SK-N-SH treated with all-trans-retinoic acid at 6 μM for 48 hours (cell line): ENCODE data around the gene ZNF692.

Experiments
- ZFP3 ChIP-seq: fragments of 250-450 bp; sonication (Bioruptor Pico); IDR thresholded peaks from 2 replicates; pipeline ENCODE4 v1.5.0; 2020; ENCODE audit warnings: mild to moderate bottlenecking, moderate library complexity
- TF ChIP-seq, protein P1 (sequence below): fragments of 250-450 bp; sonication (Bioruptor Pico); IDR thresholded peaks from 2 replicates; pipeline ENCODE4 v1.8.0; 2020; ENCODE audit warnings: mild to moderate bottlenecking, moderate library complexity, borderline replicate concordance
- TF ChIP-seq, protein P2 (sequence below): fragments of 250-450 bp; sonication (Bioruptor Pico); IDR thresholded peaks from 2 replicates; pipeline ENCODE4 v1.5.1; 2021; ENCODE audit warnings: mild to moderate bottlenecking, moderate library complexity

DNA sequence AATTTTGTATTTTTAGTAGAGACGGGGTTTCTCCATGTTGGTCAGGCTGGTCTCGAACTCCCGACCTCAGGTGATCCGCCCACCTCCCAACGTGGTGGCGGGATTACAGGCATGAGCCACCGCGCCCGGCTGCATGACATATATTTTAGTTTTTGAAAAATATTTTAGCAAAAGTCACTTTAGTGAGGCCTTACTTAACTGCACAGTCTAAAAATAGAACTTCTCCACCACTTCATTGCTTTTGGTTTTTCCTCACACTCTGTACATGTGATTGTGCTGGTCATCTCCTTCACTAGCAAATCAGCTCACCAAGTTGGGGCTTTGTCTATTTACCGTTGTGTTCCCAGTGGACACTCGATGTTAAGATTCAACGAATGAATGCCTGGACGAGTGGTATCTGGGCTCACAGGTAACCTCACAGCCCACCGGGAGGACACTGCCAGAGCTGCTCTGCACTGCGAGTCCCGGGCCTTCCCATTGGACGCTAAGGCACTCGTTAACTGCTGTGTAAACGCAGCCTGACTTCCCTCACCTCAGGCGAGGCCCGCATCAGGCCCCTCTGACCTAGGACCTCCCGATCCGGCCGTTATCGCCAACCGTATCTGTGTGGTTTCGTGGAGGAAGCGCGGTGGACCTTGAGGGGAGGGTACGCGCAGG is 14.0 kb upstream of the ZNF692 start:
- TF ChIP-seq, protein P1, sequence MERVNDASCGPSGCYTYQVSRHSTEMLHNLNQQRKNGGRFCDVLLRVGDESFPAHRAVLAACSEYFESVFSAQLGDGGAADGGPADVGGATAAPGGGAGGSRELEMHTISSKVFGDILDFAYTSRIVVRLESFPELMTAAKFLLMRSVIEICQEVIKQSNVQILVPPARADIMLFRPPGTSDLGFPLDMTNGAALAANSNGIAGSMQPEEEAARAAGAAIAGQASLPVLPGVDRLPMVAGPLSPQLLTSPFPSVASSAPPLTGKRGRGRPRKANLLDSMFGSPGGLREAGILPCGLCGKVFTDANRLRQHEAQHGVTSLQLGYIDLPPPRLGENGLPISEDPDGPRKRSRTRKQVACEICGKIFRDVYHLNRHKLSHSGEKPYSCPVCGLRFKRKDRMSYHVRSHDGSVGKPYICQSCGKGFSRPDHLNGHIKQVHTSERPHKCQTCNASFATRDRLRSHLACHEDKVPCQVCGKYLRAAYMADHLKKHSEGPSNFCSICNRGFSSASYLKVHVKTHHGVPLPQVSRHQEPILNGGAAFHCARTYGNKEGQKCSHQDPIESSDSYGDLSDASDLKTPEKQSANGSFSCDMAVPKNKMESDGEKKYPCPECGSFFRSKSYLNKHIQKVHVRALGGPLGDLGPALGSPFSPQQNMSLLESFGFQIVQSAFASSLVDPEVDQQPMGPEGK (CRISPR knock-in tag) = no peak
- no peak for TF ChIP-seq ZFP3 (CRISPR knock-in tag)
- TF ChIP-seq, protein P2, sequence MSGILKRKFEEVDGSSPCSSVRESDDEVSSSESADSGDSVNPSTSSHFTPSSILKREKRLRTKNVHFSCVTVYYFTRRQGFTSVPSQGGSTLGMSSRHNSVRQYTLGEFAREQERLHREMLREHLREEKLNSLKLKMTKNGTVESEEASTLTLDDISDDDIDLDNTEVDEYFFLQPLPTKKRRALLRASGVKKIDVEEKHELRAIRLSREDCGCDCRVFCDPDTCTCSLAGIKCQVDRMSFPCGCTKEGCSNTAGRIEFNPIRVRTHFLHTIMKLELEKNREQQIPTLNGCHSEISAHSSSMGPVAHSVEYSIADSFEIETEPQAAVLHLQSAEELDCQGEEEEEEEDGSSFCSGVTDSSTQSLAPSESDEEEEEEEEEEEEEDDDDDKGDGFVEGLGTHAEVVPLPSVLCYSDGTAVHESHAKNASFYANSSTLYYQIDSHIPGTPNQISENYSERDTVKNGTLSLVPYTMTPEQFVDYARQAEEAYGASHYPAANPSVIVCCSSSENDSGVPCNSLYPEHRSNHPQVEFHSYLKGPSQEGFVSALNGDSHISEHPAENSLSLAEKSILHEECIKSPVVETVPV (CRISPR knock-in tag) = no peak
